GM19025 (cell line): Measurements from ENCODE around the gene CPTP.

Experiments used
- ATAC-seq: cut with Tn5 transposase; IDR thresholded peaks from one replicate; pipeline ENCODE4 v1.9.1; 2021; ENCODE audit warnings: mild to moderate bottlenecking, low read depth, moderate library complexity; ENCODE audit not compliant: unreplicated experiment

Gene CPTP

GRCh38 chr1:1291548-1292441, 32.8 kb upstream of the CPTP start:
- no peak for ATAC-seq

- no peak for ATAC-seq
These were observed 32.2 kb upstream of the CPTP start for GRCh38 chr1:1292442-1292779.

GRCh38 chr1:1292851-1293250, 31.8 kb upstream of the CPTP start:
- no peak for ATAC-seq

GRCh38 chr1:1293263-1294249, 31.0 kb upstream of the CPTP start:
- ATAC-seq, result no peak

- ATAC-seq, result no peak
These were observed 30.2 kb upstream of the CPTP start for GRCh38 chr1:1294250-1294890.

DNA sequence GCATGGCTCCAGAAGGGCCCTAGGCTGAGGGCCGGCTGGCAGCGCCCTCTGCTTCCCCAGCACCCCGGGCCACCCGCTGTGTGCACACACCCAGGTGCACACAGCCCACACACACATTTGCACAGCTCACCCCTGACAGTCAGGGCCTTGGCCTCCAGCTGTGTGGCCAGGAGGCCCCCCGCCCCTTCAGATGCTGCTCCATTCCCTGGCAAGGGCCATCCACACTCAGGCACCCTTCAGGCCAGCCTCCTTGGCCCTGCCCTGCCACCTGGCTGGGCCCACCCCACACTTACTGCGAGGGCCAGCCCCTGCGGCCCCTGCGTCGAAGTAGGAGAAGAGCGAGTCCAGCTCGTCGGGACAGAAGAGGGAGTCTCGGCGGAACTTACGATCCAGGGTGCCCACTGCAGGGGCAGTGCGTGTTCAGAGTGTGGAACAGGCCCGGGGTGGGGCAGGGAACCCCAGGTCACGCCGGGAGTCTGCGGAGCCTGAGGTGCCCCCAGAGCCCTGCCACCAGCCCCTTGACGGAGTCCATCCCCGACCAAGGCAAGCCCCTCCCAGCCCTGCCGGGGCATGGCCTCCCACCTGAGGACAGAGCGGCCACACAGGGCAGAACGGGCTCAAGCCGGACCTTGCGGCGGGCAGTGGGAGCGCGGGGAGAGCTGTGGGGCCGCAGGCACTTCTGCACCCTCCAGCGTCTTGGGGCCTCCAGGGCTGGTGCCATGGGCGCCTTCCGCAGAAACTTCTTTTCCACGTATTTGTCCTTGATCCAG, 29.3 kb upstream of the CPTP start:
- ATAC-seq, result no peak

DNA sequence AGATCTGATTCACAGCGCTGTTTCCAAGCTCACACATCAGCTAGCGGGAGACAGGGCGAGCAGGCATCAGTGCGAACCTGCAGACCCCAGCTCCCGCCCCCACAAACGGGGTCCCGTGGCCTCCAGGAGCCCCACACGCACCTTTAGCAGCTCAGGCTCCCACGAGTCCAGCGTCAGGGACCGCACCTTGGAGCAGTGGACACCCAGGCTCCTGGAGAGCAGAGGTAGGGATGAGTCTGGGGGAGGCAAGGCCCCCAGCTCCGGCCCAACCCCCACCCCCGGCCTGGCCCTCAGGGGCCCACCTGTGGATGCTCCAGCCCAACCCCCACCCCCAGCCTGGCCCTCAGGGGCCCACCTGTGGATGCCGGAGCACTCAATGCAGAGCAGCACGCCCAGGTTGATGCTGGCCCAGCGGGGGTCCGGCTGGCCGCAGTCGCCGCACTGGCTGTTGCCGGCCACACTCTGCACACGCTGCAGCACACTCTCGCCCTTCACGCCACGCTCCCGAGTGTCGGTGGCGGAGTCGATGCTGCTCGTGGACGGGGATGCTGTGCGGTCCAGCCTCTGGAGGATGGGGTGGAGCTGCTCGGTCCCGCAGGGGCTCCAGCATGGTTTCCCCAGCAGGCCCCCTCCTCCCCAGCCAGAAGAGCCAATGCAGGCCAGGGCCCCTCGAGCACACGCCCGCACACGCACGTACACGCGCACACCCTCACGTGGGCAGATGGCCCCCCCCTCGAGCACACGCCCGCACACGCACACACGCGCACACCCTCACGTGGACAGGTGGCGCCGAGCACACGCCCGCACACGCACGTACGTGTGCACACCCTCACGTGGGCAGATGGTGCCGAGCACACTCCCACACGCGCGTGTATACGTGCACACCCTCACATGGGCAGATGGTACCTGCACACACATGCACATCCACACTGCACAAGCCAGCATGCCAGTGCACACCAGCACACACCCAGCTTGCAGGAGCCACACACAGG, 28.2 kb upstream of the CPTP start:
- no peak for ATAC-seq

DNA sequence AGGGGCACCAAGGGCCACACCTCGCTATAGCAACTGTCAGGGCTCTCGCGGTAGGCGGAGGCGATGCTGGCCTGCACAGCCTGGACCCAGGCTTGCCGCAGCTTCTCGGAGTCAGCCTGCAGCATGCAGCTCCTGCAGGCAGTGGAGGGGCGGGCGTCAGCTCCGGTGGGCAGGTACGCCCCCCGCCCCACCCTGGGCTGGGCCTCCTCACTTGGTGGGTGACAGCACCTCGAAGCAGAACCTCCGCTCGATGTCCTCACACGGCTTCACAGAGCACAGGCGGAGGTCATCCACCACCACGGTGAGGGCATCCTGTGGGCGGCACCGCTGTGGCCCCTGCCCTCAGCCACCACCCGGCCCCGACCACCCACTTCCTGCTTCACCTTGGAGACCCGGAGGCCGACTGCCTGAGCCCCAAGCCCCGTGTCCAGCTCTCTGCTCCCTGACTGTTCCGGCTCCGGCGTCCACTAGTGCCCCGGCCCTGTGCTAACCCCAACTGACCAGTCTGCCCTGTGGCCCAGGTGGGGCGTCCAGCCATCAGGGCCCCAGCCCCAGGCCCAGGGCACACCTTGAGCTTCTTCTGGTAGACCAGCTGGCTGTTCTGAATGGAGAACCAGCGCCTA, 26.7 kb upstream of the CPTP start:
- no peak for ATAC-seq

- ATAC-seq, result no peak
These were observed 25.5 kb upstream of the CPTP start for GRCh38 chr1:1298861-1299685.

- no peak for ATAC-seq
These were observed 24.8 kb upstream of the CPTP start for GRCh38 chr1:1299686-1300351.

DNA sequence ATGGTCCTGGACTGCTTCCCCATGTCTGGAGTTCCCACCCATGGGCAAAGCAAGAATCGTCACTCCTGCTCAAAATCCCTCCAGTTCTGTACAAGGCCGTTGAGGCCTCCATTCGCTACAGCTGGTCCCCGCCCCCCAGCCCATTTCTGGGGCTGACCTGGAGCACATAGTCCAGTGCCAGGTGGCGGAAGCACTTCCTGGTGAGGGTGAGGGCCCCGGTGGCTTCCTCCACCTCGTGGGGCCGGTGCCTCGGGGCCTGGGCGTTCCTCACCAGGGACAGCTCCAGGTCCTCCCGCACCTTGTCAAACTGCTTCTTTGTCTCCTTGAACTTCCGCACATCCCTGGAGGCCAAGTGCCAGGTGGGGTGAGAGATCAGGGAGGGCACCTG, 24.3 kb upstream of the CPTP start:
- no peak for ATAC-seq

DNA sequence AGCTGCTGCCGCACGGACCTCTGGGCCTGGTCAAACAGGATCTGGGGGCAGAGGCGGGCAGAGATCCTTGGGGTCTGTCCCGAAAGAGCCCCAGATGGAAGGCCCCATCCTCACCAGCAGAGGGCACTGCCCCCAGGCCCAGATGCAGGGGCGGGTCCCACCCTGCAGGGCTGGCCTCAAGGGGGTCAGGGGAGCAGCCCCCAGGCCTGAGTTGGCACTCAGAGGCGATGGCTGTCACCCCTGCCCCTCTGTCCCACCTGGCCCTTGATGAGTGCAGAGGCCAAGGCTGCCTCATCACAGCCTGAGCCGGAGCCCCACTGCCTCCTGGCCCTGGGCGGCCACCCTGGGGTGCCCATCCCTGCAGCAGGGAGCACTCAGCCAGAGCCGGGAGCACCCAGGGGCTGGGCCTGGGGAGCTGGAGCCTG, 22.6 kb upstream of the CPTP start:
- no peak for ATAC-seq

DNA sequence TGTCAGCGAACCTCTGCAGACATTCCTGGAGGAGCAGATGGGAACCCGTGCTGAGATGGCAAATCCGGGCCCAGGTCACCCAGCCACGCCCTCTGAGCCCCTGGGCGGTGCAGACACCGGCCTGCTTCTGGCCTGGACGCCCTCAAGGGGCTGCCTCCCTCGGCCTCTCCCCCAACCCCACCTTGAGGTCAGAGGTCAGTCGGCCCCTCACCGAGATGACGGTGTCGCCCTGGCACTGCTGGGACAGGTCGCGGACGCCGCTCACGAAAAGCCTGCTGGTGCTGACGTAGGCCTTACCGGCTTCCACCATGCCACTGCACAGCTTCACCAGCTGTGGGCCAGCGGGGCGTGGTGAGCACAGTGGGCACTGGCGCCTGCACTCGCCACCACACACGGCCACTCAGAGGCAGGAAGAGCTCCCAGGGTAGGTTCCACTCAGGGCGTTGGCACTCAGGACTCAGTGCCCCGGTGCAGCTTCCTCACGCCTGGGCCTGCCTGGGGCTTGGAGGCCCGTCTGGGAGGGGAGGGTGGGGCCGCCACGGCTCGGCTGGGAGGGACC, 21.6 kb upstream of the CPTP start:
- no peak for ATAC-seq

GRCh38 chr1:1303736-1304135, 20.9 kb upstream of the CPTP start:
- ATAC-seq, result no peak

- ATAC-seq, result no peak
These were observed 20.0 kb upstream of the CPTP start for GRCh38 chr1:1304331-1305299.
